Naive thymus-derived CD4-positive, alpha-beta T cell (primary cell): ENCODE measurements around the gene RABGAP1. TPM values are rescaled to one million over a fixed set of nuclear protein-coding genes. Genes with fewer than 3 reads are reported as not detected.

Experiments
- ATAC-seq: fragments of 150-1000 bp; cut with Tn5 transposase; 2 replicates; pipeline ENCODE4 v1.10.0; 2021; ENCODE audit warnings: mild to moderate bottlenecking, moderate library complexity
- CTCF ChIA-PET: fragments of 350-600 bp; sonication (Branson Sonifier 250); formaldehyde crosslinking; loops from one replicate; lab custom pipeline; 2021; ENCODE audit warnings: antibody characterized with exemption; lab: Charles Lee
- POLR2A ChIA-PET: fragments of 350-600 bp; sonication (Branson Sonifier 250); formaldehyde crosslinking; loops from one replicate; lab custom pipeline; 2021; ENCODE audit warnings: antibody characterized with exemption, inconsistent platforms; lab: Charles Lee
- DNase-seq, 9 donors: peaks; one replicate each; pipeline versions ENCODE4 v3.0.0 to v3.0.0-alpha.2; 2020 to 2022; ENCODE audit warnings: mixed read lengths in 1 of 9
- H3K27ac ChIP-seq: one replicate; pipeline ENCODE4 v1.7.0; 2013; ENCODE audit warnings: mild to moderate bottlenecking, low read depth, low read length, moderate library complexity
- H3K27me3 ChIP-seq, 2 donors: one replicate each; pipeline ENCODE4 v1.7.0; 2013; ENCODE audit warnings: low read length in 2 of 2, mild to moderate bottlenecking in 2 of 2, moderate library complexity in 2 of 2; ENCODE audit not compliant: control insufficient read depth in 2 of 2, insufficient read depth in 2 of 2
- H3K36me3 ChIP-seq, 3 experiments: 1 replicate in 2 of 3; 2 replicates in 1 of 3; pipeline ENCODE4 v1.7.0; 2013; ENCODE audit warnings: low read length in 3 of 3, mild to moderate bottlenecking in 3 of 3, moderate library complexity in 1 of 3; ENCODE audit not compliant: insufficient read depth in 3 of 3, control insufficient read depth in 2 of 3
- H3K4me1 ChIP-seq, 2 donors: one replicate each; pipeline ENCODE4 v1.7.0; 2013; ENCODE audit warnings: low read length in 2 of 2, mild to moderate bottlenecking in 2 of 2, moderate library complexity in 1 of 2; ENCODE audit not compliant: control insufficient read depth in 2 of 2, insufficient read depth in 2 of 2
- H3K4me3 ChIP-seq: 2 replicates; pipeline ENCODE4 v1.7.0; 2013; ENCODE audit warnings: mild to moderate bottlenecking, low read length
- H3K9me3 ChIP-seq, 3 experiments: 1 replicate in 2 of 3; 2 replicates in 1 of 3; pipeline ENCODE4 v1.7.0; 2013; ENCODE audit warnings: low read length in 3 of 3; ENCODE audit not compliant: control insufficient read depth in 2 of 3
- H3K27ac Mint-ChIP-seq, 9 donors: one replicate each; pipeline ENCODE4 v1.8.0; 2020 to 2022; ENCODE audit warnings: mixed read lengths in 9 of 9, mild to moderate bottlenecking in 8 of 9, moderate library complexity in 5 of 9, inconsistent platforms in 2 of 9
- H3K27me3 Mint-ChIP-seq, 5 donors: one replicate each; pipeline ENCODE4 v1.8.0; 2021 to 2022; ENCODE audit warnings: mixed read lengths in 5 of 5, mild to moderate bottlenecking in 1 of 5
- H3K36me3 Mint-ChIP-seq, 5 donors: one replicate each; pipeline ENCODE4 v1.8.0; 2020 to 2022; ENCODE audit warnings: mixed read lengths in 5 of 5, mild to moderate bottlenecking in 3 of 5, inconsistent platforms in 1 of 5
- H3K4me1 Mint-ChIP-seq, 7 donors: one replicate each; pipeline ENCODE4 v1.8.0; 2020 to 2022; ENCODE audit warnings: mixed read lengths in 7 of 7, mild to moderate bottlenecking in 3 of 7, inconsistent platforms in 1 of 7
- H3K4me3 Mint-ChIP-seq, 10 donors: one replicate each; pipeline ENCODE4 v1.8.0; 2020 to 2022; ENCODE audit warnings: mild to moderate bottlenecking in 10 of 10, mixed read lengths in 10 of 10, moderate library complexity in 6 of 10, inconsistent platforms in 2 of 10
- H3K9me3 Mint-ChIP-seq, 11 donors: one replicate each; pipeline ENCODE4 v1.8.0; 2020 to 2022; ENCODE audit warnings: mixed read lengths in 11 of 11, mild to moderate bottlenecking in 4 of 11, inconsistent platforms in 1 of 11, moderate library complexity in 1 of 11
- intact Hi-C, 2 donors: fragments of 100-400 bp; cut with micrococcal nuclease; formaldehyde crosslinking; loops; one replicate each; pipeline ENCODE4 v1.15.1; 2023
- polyA plus RNA-seq, 2 donors: library from polyadenylated mRNA; unstranded; fragments of 300-500 nt; fragmentation: Illumina TruSeq; gene quantifications; one replicate each; pipeline ENCODE4 v1.2.3, GENCODE V29; 2021
- total RNA-seq, 6 experiments: library from RNA in 5 of 6; stranded (reverse) in 5 of 6; gene quantifications; 1 replicate in 5 of 6; 2 replicates in 1 of 6; pipeline ENCODE4 v1.2.3 and lab custom pipeline; 2021 to 2026

RABGAP1 gene
- total and polyA plus RNA-seq, 7 experiments from 2014 or later, result 25.5 to 45.7 (median 34.1) TPM

GRCh38 chr9:123041489-123041888, 100.7 kb downstream of the RABGAP1 start:
- Mint-ChIP-seq H3K4me1 (peaks cover 0 to 11% (median 0%) of the 10 kb centered on the region in 7 donors), H3K36me3 (peaks cover 19 to 45% (median 30%) of the 10 kb centered on the region in 5 donors), H3K27me3 (no peaks in the 10 kb centered on the region), H3K27ac (no peak overlapping the region), H3K9me3 (peaks cover 0 to 14% (median 3%) of the 10 kb centered on the region in 11 donors), H3K4me3 (no peak overlapping the region)
- ChIA-PET POLR2A (no interaction called here), CTCF (interaction anchor here (0.9 kb wide), 1 partner anchor 308 kb away, joined by 3 read pairs; no protein-coding TSS in a partner anchor)
- H3K4me3 ChIP-seq, result no peak overlapping the region
- no peaks in the 10 kb centered on the region for H3K27me3 ChIP-seq
- peaks cover 0 to 9% (median 4%) of the 10 kb centered on the region in 3 experiments for H3K36me3 ChIP-seq
- H3K27ac ChIP-seq, result no peak overlapping the region
- H3K9me3 ChIP-seq, result no peaks in the 10 kb centered on the region
- ATAC-seq (no peak), DNase-seq (no peak)
- intact Hi-C loops, result no loop called here
- no peaks in the 10 kb centered on the region for H3K4me1 ChIP-seq

- no peak overlapping the region for H3K27ac ChIP-seq
- ChIA-PET POLR2A (no interaction called here), CTCF (interaction anchor here (1.1 kb wide), 1 partner anchor 14 kb away, joined by 3 read pairs; no protein-coding TSS in a partner anchor)
- H3K27me3 ChIP-seq, result no peaks in the 10 kb centered on the region
- Mint-ChIP-seq H3K36me3 (peaks cover 19 to 41% (median 30%) of the 10 kb centered on the region in 5 donors), H3K9me3 (peaks cover 0 to 14% (median 3%) of the 10 kb centered on the region in 11 donors), H3K4me3 (no peak overlapping the region), H3K27ac (peak overlapping the region in 1 of 9 donors; percentile 46), H3K4me1 (peaks cover 0 to 9% (median 0%) of the 10 kb centered on the region in 7 donors), H3K27me3 (no peaks in the 10 kb centered on the region)
- intact Hi-C loops, result no loop called here
- no peak for DNase-seq
- ATAC-seq, result no peak
- no peak overlapping the region for H3K4me3 ChIP-seq
- no peaks in the 10 kb centered on the region for H3K9me3 ChIP-seq
- no peaks in the 10 kb centered on the region for H3K4me1 ChIP-seq
- peaks cover 0 to 9% (median 4%) of the 10 kb centered on the region in 3 experiments for H3K36me3 ChIP-seq
These were observed 102.5 kb downstream of the RABGAP1 start for GRCh38 chr9:123043081-123043939.

- H3K27me3 ChIP-seq, result no peaks in the 10 kb centered on the region
- POLR2A ChIA-PET, result no interaction called here
- ATAC-seq (no peak), DNase-seq (no peak)
- Mint-ChIP-seq H3K4me1 (peaks cover 0 to 6% (median 0%) of the 10 kb centered on the region in 7 donors), H3K27ac (peak overlapping the region in 1 of 9 donors; percentile 55), H3K36me3 (peaks cover 19 to 46% (median 30%) of the 10 kb centered on the region in 5 donors), H3K4me3 (no peak overlapping the region), H3K27me3 (no peaks in the 10 kb centered on the region), H3K9me3 (peaks cover 0 to 14% (median 3%) of the 10 kb centered on the region in 11 donors)
- H3K36me3 ChIP-seq, result peaks cover 0 to 9% (median 3%) of the 10 kb centered on the region in 3 experiments
- CTCF ChIA-PET, result no interaction called here
- no peaks in the 10 kb centered on the region for H3K4me1 ChIP-seq
- H3K9me3 ChIP-seq, result no peaks in the 10 kb centered on the region
- H3K4me3 ChIP-seq, result no peak overlapping the region
- intact Hi-C loops, result no loop called here
- no peak overlapping the region for H3K27ac ChIP-seq
These were observed 103.8 kb downstream of the RABGAP1 start for GRCh38 chr9:123044586-123044985.

GRCh38 chr9:123046406-123047195, 105.8 kb downstream of the RABGAP1 start:
- Mint-ChIP-seq H3K27me3 (no peaks in the 10 kb centered on the region), H3K9me3 (peaks cover 0 to 14% (median 3%) of the 10 kb centered on the region in 11 donors), H3K36me3 (peaks cover 15 to 33% (median 21%) of the 10 kb centered on the region in 5 donors), H3K4me1 (peaks cover 0 to 4% (median 0%) of the 10 kb centered on the region in 7 donors), H3K4me3 (no peak overlapping the region), H3K27ac (peak overlapping the region in 1 of 9 donors; percentile 3)
- Histone ChIP-seq H3K27me3 (no peaks in the 10 kb centered on the region), H3K9me3 (no peaks in the 10 kb centered on the region), H3K27ac (no peak overlapping the region), H3K4me3 (no peak overlapping the region), H3K4me1 (no peaks in the 10 kb centered on the region), H3K36me3 (peaks cover 0 to 9% (median 0%) of the 10 kb centered on the region in 3 experiments)
- CTCF ChIA-PET, result interaction anchor here (2.0 kb wide), 1 partner anchor 303 kb away, joined by 6 read pairs; no protein-coding TSS in a partner anchor
- intact Hi-C loops, result no loop called here
- ATAC-seq, result no peak
- POLR2A ChIA-PET, result no interaction called here
- no peak for DNase-seq

GRCh38 chr9:123048748-123049147, 107.9 kb downstream of the RABGAP1 start:
- intact Hi-C loops, result no loop called here
- no peaks in the 10 kb centered on the region for H3K4me1 ChIP-seq
- peak overlapping the region in 3 of 9 donors; percentile 3 to 79 (median 54) for H3K27ac Mint-ChIP-seq
- H3K9me3 Mint-ChIP-seq, result no peaks in the 10 kb centered on the region
- H3K27me3 Mint-ChIP-seq, result no peaks in the 10 kb centered on the region
- ChIA-PET POLR2A (no interaction called here), CTCF (interaction anchor here (0.6 to 1.0 kb wide), 2 partner anchors 178 to 301 kb away, joined by 3 to 4 read pairs; no protein-coding TSS in a partner anchor)
- H3K36me3 ChIP-seq, result no peaks in the 10 kb centered on the region
- H3K4me3 ChIP-seq, result no peak overlapping the region
- peaks cover 3 to 15% (median 8%) of the 10 kb centered on the region in 5 donors for H3K36me3 Mint-ChIP-seq
- no peaks in the 10 kb centered on the region for H3K27me3 ChIP-seq
- H3K4me3 Mint-ChIP-seq, result no peak overlapping the region
- peaks cover 0 to 3% (median 0%) of the 10 kb centered on the region in 7 donors for H3K4me1 Mint-ChIP-seq
- no peak overlapping the region for H3K27ac ChIP-seq
- DNase-seq (no peak), ATAC-seq (no peak)
- no peaks in the 10 kb centered on the region for H3K9me3 ChIP-seq

- ChIA-PET CTCF (no interaction called here), POLR2A (no interaction called here)
- H3K4me1 Mint-ChIP-seq, result peaks cover 0 to 6% (median 0%) of the 10 kb centered on the region in 7 donors
- H3K36me3 Mint-ChIP-seq, result peaks cover 0 to 14% (median 3%) of the 10 kb centered on the region in 5 donors
- peak overlapping the region in 2 of 9 donors; percentile 19 to 54 for H3K27ac Mint-ChIP-seq
- Histone ChIP-seq H3K27ac (no peak overlapping the region), H3K27me3 (no peaks in the 10 kb centered on the region), H3K36me3 (no peaks in the 10 kb centered on the region), H3K4me3 (no peak overlapping the region), H3K9me3 (no peaks in the 10 kb centered on the region), H3K4me1 (no peaks in the 10 kb centered on the region)
- intact Hi-C loops, result no loop called here
- no peak overlapping the region for H3K4me3 Mint-ChIP-seq
- no peak for ATAC-seq
- no peaks in the 10 kb centered on the region for H3K27me3 Mint-ChIP-seq
- H3K9me3 Mint-ChIP-seq, result no peaks in the 10 kb centered on the region
- DNase-seq, result no peak
These were observed 108.9 kb downstream of the RABGAP1 start for GRCh38 chr9:123049589-123050222.
